Body of pancreas (tissue), 4 donors: ENCODE measurements around the gene RSF1. TPM values are rescaled to one million over a fixed set of nuclear protein-coding genes. Genes with fewer than 3 reads are reported as not detected.

Experiments used
- ATAC-seq: fragments of 150-250 bp; one replicate; pipeline ENCODE4 v1.9.1; 2016
- DNase-seq, 4 donors: peaks; one replicate each; pipeline ENCODE4 v3.0.0-alpha.2; 2019
- H3K27ac ChIP-seq, 4 donors: fragments of 200-600 bp; sonication (generic); 1 replicate in 3 of 4; 2 replicates in 1 of 4; pipeline versions ENCODE4 v1.5.1 to v1.6.1; 2016 to 2019; ENCODE audit warnings: mild to moderate bottlenecking in 1 of 4, mixed read lengths in 1 of 4, moderate library complexity in 1 of 4
- H3K27me3 ChIP-seq, 2 donors: fragments of 200-600 bp; sonication (generic); one replicate each; pipeline ENCODE4 v1.6.0; 2016; ENCODE audit warnings: mild to moderate bottlenecking in 1 of 2
- H3K36me3 ChIP-seq, 2 donors: fragments of 200-600 bp; sonication (generic); replicated peaks in 1 of 2; 2 replicates each; pipeline ENCODE4 v1.5.1; 2016; ENCODE audit warnings: low read depth in 2 of 2; ENCODE audit not compliant: insufficient read depth in 1 of 2
- H3K4me1 ChIP-seq: fragments of 200-600 bp; sonication (generic); one replicate; pipeline ENCODE4 v1.6.0; 2016
- H3K4me3 ChIP-seq, 2 donors: fragments of 200-600 bp; sonication (generic); 1 replicate in 1 of 2; 2 replicates in 1 of 2; pipeline ENCODE4 v1.5.1; 2016 to 2019
- H3K9me3 ChIP-seq, 3 donors: fragments of 200-600 bp; sonication (generic); 1 replicate in 2 of 3; 2 replicates in 1 of 3; pipeline ENCODE4 v1.5.1; 2016
- POLR2A ChIP-seq, 3 donors: fragments of 450-650 bp; IDR thresholded peaks; one replicate each; pipeline ENCODE4 v1.6.1; 2016; ENCODE audit warnings: antibody characterized with exemption in 3 of 3, mild to moderate bottlenecking in 2 of 3
- WGBS, 2 donors: methylation state at CpG; one replicate each; pipeline ENCODE4 v1.1.5; 2017; 5-methylcytosine and 5-hydroxymethylcytosine counted together
- intact Hi-C: fragments of 100-400 bp; cut with DNase I; formaldehyde crosslinking; loops from one replicate; pipeline ENCODE4 v1.15.1; 2023
- total RNA-seq, 2 donors: library from RNA; depleted of rRNA; stranded (reverse); fragments of >200 nt; gene quantifications; one replicate each; pipeline ENCODE4 v1.1.0, GENCODE V29; 2016
- TF ChIP-seq, protein P1 (sequence below), 7 experiments: fragments of 450-650 bp in 4 of 7; fragments of 200-600 bp in 3 of 7; sonication (generic) in 3 of 7; IDR thresholded peaks; one replicate each; pipeline ENCODE4 v1.5.1; 2016 to 2019; ENCODE audit warnings: antibody characterized with exemption in 7 of 7

Gene RSF1
- total RNA-seq, 2 donors from 2014 or later: 18.2 to 129 TPM

DNA sequence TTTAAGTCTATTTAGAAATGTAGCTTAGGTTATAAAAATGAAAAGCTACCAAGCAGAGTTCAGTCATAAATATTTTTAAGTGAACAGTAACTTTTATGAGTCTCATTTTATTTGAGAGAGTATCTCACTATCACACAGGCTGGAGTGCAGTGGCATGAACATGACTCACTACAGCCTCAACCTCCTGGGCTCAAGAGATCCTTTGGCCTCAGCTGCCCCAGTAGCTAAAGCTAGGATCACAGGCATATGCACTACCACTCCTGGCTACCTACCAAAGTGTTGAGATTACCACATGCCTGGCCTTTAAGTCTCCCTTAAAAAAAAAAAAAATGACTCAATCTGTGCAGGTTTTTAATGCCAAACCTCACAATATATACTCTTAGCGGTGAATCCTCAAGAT is 148.3 kb downstream of the RSF1 start:
- DNase-seq: peak in 2 of 4 donors; percentile 3 to 67
- no peak for ATAC-seq
- H3K4me1 ChIP-seq: peaks cover 10% of the 10 kb centered on the region
- H3K4me3 ChIP-seq: no peak overlapping the region
- no peak for TF ChIP-seq POLR2A (IDR thresholded peaks at IDR 0.05)
- TF ChIP-seq, protein P1, sequence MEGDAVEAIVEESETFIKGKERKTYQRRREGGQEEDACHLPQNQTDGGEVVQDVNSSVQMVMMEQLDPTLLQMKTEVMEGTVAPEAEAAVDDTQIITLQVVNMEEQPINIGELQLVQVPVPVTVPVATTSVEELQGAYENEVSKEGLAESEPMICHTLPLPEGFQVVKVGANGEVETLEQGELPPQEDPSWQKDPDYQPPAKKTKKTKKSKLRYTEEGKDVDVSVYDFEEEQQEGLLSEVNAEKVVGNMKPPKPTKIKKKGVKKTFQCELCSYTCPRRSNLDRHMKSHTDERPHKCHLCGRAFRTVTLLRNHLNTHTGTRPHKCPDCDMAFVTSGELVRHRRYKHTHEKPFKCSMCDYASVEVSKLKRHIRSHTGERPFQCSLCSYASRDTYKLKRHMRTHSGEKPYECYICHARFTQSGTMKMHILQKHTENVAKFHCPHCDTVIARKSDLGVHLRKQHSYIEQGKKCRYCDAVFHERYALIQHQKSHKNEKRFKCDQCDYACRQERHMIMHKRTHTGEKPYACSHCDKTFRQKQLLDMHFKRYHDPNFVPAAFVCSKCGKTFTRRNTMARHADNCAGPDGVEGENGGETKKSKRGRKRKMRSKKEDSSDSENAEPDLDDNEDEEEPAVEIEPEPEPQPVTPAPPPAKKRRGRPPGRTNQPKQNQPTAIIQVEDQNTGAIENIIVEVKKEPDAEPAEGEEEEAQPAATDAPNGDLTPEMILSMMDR (IDR thresholded peaks at IDR 0.05): no peak
- H3K9me3 ChIP-seq: no peaks in the 10 kb centered on the region
- peaks cover 0 to 19% of the 10 kb centered on the region in 2 donors for H3K36me3 ChIP-seq
- H3K27ac ChIP-seq: no peak overlapping the region
- WGBS, 2 donors: 100% methylated on average over 1 of the region's 1 CpG
- intact Hi-C loops: no loop called here
- H3K27me3 ChIP-seq: no peaks in the 10 kb centered on the region

GRCh38 chr11:77669848-77670511 is 150.5 kb downstream of the RSF1 start:
- Histone ChIP-seq H3K9me3 (no peaks in the 10 kb centered on the region), H3K27me3 (no peaks in the 10 kb centered on the region), H3K4me3 (no peak overlapping the region), H3K4me1 (peaks cover 10% of the 10 kb centered on the region), H3K27ac (no peak overlapping the region), H3K36me3 (peaks cover 0 to 16% of the 10 kb centered on the region in 2 donors)
- TF ChIP-seq POLR2A (IDR thresholded peaks at IDR 0.05): no peak
- TF ChIP-seq, protein P1 (IDR thresholded peaks at IDR 0.05): no peak
- intact Hi-C loops: no loop called here
- WGBS, 2 donors: 43 to 54% methylated on average over 2 of the region's 2 CpGs
- ATAC-seq: no peak
- DNase-seq: no peak

DNA sequence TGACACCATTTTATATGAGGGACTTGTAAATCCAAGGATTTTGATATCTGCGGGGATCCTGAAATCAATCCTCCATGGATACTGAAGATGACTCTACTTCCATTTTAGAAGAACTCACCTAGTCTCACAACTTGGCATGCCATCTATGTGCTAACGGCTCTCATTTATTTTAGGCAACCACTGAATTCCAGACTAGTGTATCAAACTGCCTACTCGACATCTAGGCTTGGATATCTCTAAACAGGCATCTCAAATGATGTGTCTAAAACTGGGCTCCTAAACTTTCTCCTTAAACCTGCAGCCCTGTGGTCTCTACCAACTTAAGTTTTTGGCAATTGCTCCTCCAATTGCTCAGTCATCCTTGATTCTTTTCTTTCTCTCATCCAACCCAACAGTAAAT is 151.8 kb downstream of the RSF1 start:
- TF ChIP-seq, protein P1 (IDR thresholded peaks at IDR 0.05): no peak
- TF ChIP-seq POLR2A (IDR thresholded peaks at IDR 0.05): no peak
- peaks cover 0 to 13% of the 10 kb centered on the region in 2 donors for H3K36me3 ChIP-seq

GRCh38 chr11:77665240-77665965 is 155.1 kb downstream of the RSF1 start:
- H3K9me3 ChIP-seq: no peaks in the 10 kb centered on the region
- H3K36me3 ChIP-seq: peaks cover 0 to 11% of the 10 kb centered on the region in 2 donors
- WGBS, 2 donors: 73 to 75% methylated on average over 7 of the region's 7 CpGs

More for the DNA sequence above, 151.8 kb downstream of the RSF1 start:
- ATAC-seq (no peak), DNase-seq (no peak)
- Histone ChIP-seq H3K27ac (no peak overlapping the region), H3K9me3 (no peaks in the 10 kb centered on the region), H3K27me3 (no peaks in the 10 kb centered on the region), H3K4me3 (no peak overlapping the region), H3K4me1 (peaks cover 10% of the 10 kb centered on the region)
- intact Hi-C loops: no loop called here
- 89 to 91% methylated on average over 3 of the region's 3 CpGs for WGBS, 2 donors

More at GRCh38 chr11:77665240-77665965, 155.1 kb downstream of the RSF1 start:
- peaks cover 6% of the 10 kb centered on the region for H3K4me1 ChIP-seq
- no peak overlapping the region for H3K4me3 ChIP-seq
- TF ChIP-seq POLR2A (IDR thresholded peaks at IDR 0.05): no peak
- TF ChIP-seq, protein P1 (IDR thresholded peaks at IDR 0.05): no peak
- intact Hi-C loops: no loop called here
- ATAC-seq (no peak), DNase-seq (no peak)
- no peak overlapping the region for H3K27ac ChIP-seq
- H3K27me3 ChIP-seq: no peaks in the 10 kb centered on the region
